Left cardiac atrium (tissue), 4 donors: ENCODE results near the gene OPHN1. TPM values are rescaled to one million over a fixed set of nuclear protein-coding genes. Genes with fewer than 3 reads are reported as not detected.
A peak's percentile ranks its signal among the peaks of the same experiment; 100 is the strongest.

ENCODE experiments used
- ATAC-seq, 2 donors: fragments of 200-7000 bp; cut with Tn5 transposase; one replicate each; pipeline ENCODE4 v1.9.1; 2020; ENCODE audit warnings: mild to moderate bottlenecking in 2 of 2, moderate library complexity in 2 of 2
- DNase-seq: peaks from one replicate; pipeline ENCODE4 v3.0.0-alpha.2; 2020
- intact Hi-C, 2 donors: fragments of 100-400 bp; cut with DNase I; formaldehyde crosslinking; loops; one replicate each; pipeline versions ENCODE4 v1.14.1 to v1.15.1; 2022 to 2023
- long read RNA-seq: library from polyadenylated mRNA; unstranded; transcript quantifications from one replicate; pipeline ENCODE4 v2.0.0, GENCODE V29; 2021
- total RNA-seq, 2 donors: library from RNA; stranded (reverse); fragmentation: NEBNext Ultra II Directional; extraction: Animal tissue kit (Norgen Biotek cat#: 25700); gene quantifications; one replicate each; pipeline ENCODE4 v1.2.1, GENCODE V29; 2021
- donor health status: DM: no; HTN: yes; CAD: no.
- donor health status: DM: no; HTN: yes; CAD: no; lungs with severe emphysema.
- donor health status: DM: yes; HTN: yes; CAD: no.
- donor health status: Dilated cardiomyopathy.

Gene OPHN1, protein sequence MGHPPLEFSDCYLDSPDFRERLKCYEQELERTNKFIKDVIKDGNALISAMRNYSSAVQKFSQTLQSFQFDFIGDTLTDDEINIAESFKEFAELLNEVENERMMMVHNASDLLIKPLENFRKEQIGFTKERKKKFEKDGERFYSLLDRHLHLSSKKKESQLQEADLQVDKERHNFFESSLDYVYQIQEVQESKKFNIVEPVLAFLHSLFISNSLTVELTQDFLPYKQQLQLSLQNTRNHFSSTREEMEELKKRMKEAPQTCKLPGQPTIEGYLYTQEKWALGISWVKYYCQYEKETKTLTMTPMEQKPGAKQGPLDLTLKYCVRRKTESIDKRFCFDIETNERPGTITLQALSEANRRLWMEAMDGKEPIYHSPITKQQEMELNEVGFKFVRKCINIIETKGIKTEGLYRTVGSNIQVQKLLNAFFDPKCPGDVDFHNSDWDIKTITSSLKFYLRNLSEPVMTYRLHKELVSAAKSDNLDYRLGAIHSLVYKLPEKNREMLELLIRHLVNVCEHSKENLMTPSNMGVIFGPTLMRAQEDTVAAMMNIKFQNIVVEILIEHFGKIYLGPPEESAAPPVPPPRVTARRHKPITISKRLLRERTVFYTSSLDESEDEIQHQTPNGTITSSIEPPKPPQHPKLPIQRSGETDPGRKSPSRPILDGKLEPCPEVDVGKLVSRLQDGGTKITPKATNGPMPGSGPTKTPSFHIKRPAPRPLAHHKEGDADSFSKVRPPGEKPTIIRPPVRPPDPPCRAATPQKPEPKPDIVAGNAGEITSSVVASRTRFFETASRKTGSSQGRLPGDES
- total RNA-seq = 1 to 10 TPM; 3.1 to 5.7 TPM
- long read RNA-seq, partial matches to known transcripts = 0 of 1 reads
- long read RNA-seq, other reads (novel, unspliced or antisense) = 1 of 1 reads

GRCh38 chrX:68433155-68433980 is at the start of gene OPHN1:
TSS of gene OPHN1 (minus strand) at chrX:68433495. CDS start at chrX:68433020, 475 bp downstream.
- DNase-seq (peak; percentile 80), ATAC-seq (peak; percentile 92 to 98)
- intact Hi-C loops = no loop called here

- DNase-seq (no peak), ATAC-seq (no peak)
- intact Hi-C loops = no loop called here
Observed at GRCh38 chrX:68480969-68481368, 47.7 kb upstream of the OPHN1 start.

DNA sequence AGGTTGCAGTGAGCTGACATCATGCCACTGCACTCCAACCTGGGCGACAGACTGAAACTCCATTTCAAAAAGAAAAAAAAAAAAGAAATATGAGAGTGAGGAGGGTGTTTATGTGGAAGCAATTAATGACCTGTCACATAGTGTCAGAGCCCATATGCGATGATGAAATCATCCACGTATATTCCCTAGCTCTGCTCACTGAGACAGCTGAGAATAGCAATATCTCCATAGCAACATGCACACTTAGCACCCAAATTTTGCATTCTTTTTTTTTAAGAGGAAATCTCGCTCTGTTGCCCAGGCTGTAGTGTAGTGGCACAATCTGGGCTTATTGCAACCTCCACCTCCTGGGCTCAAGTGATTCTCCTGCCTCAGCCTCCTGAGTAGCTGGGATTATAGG is 31.5 kb upstream of the OPHN1 start:
- DNase-seq (no peak), ATAC-seq (no peak)
- intact Hi-C loops = loop anchor here in 1 of 2 donors (10.0 kb wide), 1 partner anchor 270 kb away; no protein-coding TSS in a partner anchor

DNA sequence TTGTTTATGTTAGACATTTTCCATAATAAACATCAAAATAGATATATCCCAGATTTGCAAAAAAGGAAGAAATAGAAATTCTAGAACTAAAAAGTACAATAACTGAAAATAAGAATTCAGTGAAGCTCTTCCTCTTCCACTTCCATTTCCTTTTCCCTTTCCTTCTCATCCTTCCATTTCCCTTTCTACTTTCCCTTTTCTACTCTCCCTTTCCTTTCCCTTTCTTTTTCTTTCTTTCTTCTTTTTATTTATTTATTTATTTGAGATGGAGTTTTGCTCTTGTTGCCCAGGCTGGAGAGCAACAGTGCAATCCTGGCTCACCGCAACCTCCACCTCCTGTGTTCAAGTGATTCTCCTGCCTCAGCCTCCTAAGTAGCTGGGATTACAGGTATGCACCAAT is 30.6 kb upstream of the OPHN1 start:
- DNase-seq = no peak
- no peak for ATAC-seq
- intact Hi-C loops = loop anchor here (2.0 to 10.0 kb wide), 2 partner anchors 267 to 269 kb away; no protein-coding TSS in a partner anchor

- DNase-seq (no peak), ATAC-seq (peak in 1 of 2 donors; percentile 27)
- intact Hi-C loops = loop anchor here (2.0 to 10.0 kb wide), 2 partner anchors 266 to 268 kb away; no protein-coding TSS in a partner anchor
Observed at GRCh38 chrX:68462653-68463052, 29.4 kb upstream of the OPHN1 start.

GRCh38 chrX:68462197-68462596 is 28.9 kb upstream of the OPHN1 start:
- DNase-seq = no peak
- no peak for ATAC-seq
- intact Hi-C loops = loop anchor here (2.0 to 10.0 kb wide), 2 partner anchors 265 to 267 kb away; no protein-coding TSS in a partner anchor

DNA sequence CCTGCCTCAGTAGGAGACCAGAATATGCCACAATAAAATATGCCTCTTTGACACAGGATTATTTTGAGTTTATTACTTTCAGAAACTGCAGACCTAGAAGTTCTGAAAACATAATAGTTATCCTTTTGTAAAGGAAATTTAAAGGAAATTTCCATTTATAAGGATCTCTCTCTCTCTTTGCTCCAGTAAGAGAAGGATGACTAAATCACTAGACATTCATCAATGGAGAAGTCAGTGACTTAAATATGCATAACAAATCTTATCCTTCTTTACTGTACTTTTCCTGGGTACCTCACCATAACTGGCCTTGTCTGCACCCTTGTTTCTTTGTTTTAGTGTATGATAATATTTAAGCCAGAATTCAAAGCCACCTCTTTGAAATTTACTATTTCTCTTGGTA is 28.3 kb upstream of the OPHN1 start:
- intact Hi-C loops = loop anchor here in 1 of 2 donors (10.0 kb wide), 1 partner anchor 267 kb away; no protein-coding TSS in a partner anchor
- ATAC-seq = no peak
- no peak for DNase-seq

- intact Hi-C loops = loop anchor here in 1 of 2 donors (10.0 kb wide), 1 partner anchor 266 kb away; no protein-coding TSS in a partner anchor
- no peak for ATAC-seq
- DNase-seq = no peak
Observed at GRCh38 chrX:68461093-68461492, 27.8 kb upstream of the OPHN1 start.

DNA sequence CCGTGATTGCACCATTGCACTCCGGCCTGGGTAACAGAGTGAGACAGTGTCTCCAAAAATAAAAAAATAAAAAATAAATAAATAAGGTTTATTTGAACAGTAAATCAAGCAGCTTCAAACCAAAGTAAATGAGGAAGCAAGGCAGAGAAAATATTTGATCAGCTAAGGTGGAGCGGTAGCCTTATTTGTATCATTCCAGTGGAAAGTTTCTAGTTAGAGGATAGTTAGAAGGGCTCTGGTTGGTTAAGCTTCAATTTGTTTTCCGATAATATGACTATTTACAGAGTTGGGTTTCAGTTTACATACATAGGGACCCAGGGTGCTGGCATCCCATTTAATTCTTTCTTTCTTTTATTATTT is 21.8 kb upstream of the OPHN1 start:
- DNase-seq = no peak
- ATAC-seq = no peak
- intact Hi-C loops = no loop called here

- ATAC-seq (no peak), DNase-seq (no peak)
- intact Hi-C loops = no loop called here
Observed at GRCh38 chrX:68454476-68455150, 21.3 kb upstream of the OPHN1 start.

DNA sequence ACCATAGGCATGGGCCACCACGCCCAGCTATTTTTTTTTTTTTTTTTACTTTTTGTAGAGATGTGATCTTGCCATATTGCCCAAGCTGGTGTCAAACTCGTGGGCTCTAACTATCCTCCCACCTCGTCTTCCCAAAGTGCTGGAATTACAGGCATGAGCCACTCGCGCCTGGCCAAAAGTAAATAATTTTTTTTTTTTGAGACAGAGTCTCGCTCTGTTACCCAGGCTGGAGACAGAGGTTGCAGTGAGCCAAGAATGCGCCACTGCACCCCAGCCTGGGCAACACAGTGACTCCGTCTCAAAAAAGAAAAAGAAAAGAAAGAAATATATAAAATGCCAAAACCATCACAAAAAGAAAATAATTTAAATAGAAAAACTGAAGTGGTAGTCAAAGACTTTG is 18.4 kb upstream of the OPHN1 start:
- no peak for ATAC-seq
- intact Hi-C loops = no loop called here
- DNase-seq = no peak

- intact Hi-C loops = no loop called here
- ATAC-seq (no peak), DNase-seq (no peak)
Observed at GRCh38 chrX:68443155-68443868, 10.0 kb upstream of the OPHN1 start.

DNA sequence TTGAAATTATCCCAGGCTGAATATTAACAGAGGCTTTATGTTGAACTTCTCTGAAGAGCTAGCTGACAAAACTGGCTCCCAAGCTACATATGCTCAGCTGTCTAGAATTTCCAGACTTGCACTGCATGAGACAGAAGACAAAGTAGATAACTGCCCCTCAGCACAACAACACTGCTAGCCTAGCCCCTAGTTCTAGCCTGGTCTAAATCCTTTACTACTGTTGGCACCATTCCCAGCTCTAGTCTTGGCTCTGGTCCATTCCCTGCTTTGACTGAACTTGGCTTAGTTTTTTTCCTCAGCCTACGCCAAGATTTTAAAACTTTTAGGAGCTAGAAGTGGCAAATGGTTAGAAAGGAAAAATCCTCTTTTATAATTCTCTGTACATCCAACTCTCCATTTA is 7.6 kb upstream of the OPHN1 start:
- ATAC-seq (peak; percentile 70 to 77), DNase-seq (peak; percentile 77)
- intact Hi-C loops = no loop called here

DNA sequence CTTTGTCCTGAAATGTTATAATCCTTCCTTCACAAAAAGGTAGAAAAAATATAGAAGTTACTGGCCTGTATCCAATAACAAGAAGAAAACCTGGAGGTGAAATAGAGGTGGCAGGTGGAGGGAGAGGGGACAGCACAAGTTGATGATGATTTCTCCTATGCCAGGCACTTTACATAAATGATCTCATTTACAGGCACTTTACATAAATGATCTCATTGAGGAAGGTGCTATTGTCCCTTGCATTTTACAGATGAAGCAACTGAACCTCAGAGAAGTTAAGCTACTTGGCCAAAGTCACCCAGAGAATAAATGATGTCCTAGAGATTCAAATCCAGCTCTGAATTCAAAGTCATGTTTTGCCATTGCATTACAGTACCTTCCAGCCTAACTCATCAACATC is 7.1 kb upstream of the OPHN1 start:
- DNase-seq (no peak), ATAC-seq (no peak)
- intact Hi-C loops = no loop called here

DNA sequence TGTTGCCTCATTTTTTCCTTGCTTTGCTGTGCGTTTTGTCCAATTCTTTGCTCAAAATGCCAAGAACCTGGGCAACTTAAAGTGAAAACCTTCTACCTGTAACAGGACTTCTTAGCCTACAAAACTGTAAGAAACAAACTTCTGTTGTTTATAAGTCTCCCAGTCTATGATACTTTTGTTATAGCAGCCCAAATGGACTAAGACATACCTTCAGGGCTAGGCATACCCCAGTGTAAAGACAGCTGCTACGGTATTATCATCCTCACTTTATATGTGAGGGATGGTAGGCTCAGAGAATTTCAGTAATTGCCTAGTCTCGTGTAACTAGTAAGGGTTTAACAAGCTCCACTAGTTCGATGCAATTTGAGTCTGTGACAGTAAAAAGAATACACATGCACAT is 6.0 kb upstream of the OPHN1 start:
- ATAC-seq = no peak
- DNase-seq = no peak
- intact Hi-C loops = no loop called here

DNA sequence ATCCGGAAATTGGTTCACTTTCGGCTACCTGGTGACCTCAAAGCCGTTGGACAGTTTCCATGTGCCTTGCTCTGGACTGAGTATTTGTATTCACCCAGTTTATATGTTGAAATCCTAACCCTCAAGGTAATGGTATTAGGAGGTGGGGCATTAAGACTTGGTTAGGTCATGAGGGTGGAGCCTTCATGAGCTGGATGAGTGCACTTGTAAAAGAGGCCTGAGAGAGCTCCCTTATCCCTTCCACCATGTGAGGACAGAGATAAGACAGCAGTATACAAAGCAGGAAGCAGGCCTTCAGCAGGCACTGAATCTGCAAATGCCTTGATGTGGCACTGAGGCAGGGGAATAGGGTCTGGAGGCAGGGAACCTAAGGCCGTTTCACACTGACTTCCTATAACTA is 5.3 kb upstream of the OPHN1 start:
- intact Hi-C loops = no loop called here
- ATAC-seq (no peak), DNase-seq (no peak)

DNA sequence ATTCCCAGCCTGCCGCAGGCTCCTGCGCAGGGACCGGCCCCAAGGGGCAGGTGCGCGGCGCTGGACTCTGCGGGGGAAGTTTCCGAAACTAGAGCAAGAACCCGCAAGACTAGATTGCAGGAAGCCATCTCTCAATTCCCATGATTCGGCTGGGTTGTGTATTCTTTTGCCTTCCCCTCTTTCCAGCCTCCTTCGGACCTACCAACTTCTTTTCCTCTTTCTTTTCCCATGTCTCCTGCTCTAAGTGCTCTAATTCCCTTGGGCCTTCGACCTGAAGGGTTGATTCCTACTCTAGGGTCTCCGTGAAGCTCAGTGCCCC is 645 bp upstream of the OPHN1 start:
- ATAC-seq (no peak), DNase-seq (no peak)

DNA sequence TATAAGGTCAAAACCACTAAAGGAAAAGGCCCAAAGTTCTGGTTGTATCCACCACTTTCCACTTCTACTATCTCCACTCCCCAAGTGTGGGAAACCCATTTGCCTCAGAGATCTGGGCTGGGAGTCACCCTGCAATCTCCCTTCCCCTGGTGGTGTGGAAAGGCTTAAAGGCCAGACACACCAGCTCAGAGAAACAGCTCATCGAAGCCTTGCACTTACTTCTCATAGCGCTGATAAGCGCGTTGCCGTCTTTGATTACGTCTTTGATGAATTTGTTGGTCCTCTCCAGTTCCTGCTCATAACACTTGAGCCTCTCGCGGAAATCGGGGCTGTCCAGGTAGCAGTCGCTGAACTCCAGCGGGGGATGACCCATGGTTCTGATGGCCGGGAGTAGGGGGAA is 647 bp downstream of the OPHN1 start:
- intact Hi-C loops = no loop called here
- DNase-seq (no peak), ATAC-seq (peak in 1 of 2 donors; percentile 50)

More for the DNA sequence above, 645 bp upstream of the OPHN1 start:
- intact Hi-C loops = no loop called here
